HepG2 (cell line): ENCODE results near the gene ATP6V0D1. TPM values are rescaled to one million over a fixed set of nuclear protein-coding genes. Genes with fewer than 3 reads are reported as not detected.
A peak's percentile ranks its signal among the peaks of the same experiment; 100 is the strongest.

ENCODE experiments used
- ATAC-seq: fragments of 200-7000 bp; cut with Tn5 transposase; 3 replicates; pipeline ENCODE4 v1.9.1; 2020; ENCODE audit warnings: mild to moderate bottlenecking, moderate library complexity
- BruUV-seq: library from RNA; stranded (reverse); fragments of 400-500 nt; replicated peaks from 2 replicates; lab custom pipeline; 2021; lab: Mats Ljungman, UMichigan
- CTCF ChIA-PET: fragments of 300-600 bp; formaldehyde crosslinking; extraction: SDS; loops from one replicate; lab custom pipeline; 2021; ENCODE audit warnings: low total read pairs, inconsistent platforms, low intra/inter-chr PET ratio; lab: Yijun Ruan, JAX
- POLR2A ChIA-PET: fragments of 350-600 bp; sonication (Branson Sonifier 250); formaldehyde crosslinking; loops from one replicate; lab custom pipeline; 2020; ENCODE audit warnings: antibody characterized with exemption, inconsistent platforms; lab: Yijun Ruan, JAX
- DNase-seq: peaks from one replicate; pipeline ENCODE4 v3.0.0-alpha.2; 2015; ENCODE audit warnings: low spot score
- FAIRE-seq: peaks from 3 replicates; lab custom pipeline; 2011; peaks lifted over from hg19 to GRCh38; lab: Jason Lieb, UNC
- H2AFZ ChIP-seq: one replicate; pipeline ENCODE4 v1.6.1; 2011; ENCODE audit warnings: low read length, inconsistent platforms
- H3K27ac ChIP-seq: fragments of 300-600 bp; 3 replicates; pipeline ENCODE4 v1.8.0; 2011; ENCODE audit warnings: mixed run types, mild to moderate bottlenecking, mixed read lengths, low read length, inconsistent platforms; ENCODE audit not compliant: insufficient read depth; ENCODE audit errors: extremely low read length
- H3K27me3 ChIP-seq, 2 experiments: fragments of 200-600 bp in 1 of 2; 2 replicates in 1 of 2; 3 replicates in 1 of 2; pipeline versions ENCODE4 v1.6.0 to v1.8.0; 2011; ENCODE audit warnings: low read length in 2 of 2, mild to moderate bottlenecking in 2 of 2, moderate library complexity in 2 of 2, inconsistent platforms in 1 of 2; ENCODE audit not compliant: insufficient read depth in 2 of 2, control insufficient read depth in 1 of 2
- H3K36me3 ChIP-seq, 2 experiments: fragments of 200-600 bp in 1 of 2; replicated peaks in 1 of 2; 2 replicates in 1 of 2; 3 replicates in 1 of 2; pipeline versions ENCODE4 v1.5.1 to v1.8.0; 2011; ENCODE audit warnings: low read length in 2 of 2, inconsistent platforms in 1 of 2; ENCODE audit not compliant: insufficient read depth in 2 of 2, control insufficient read depth in 1 of 2
- H3K4me1 ChIP-seq: 2 replicates; pipeline ENCODE4 v1.5.1; 2012; ENCODE audit warnings: low read length, inconsistent platforms; ENCODE audit not compliant: insufficient read depth
- H3K4me2 ChIP-seq: 2 replicates; pipeline ENCODE4 v1.6.0; 2011; ENCODE audit warnings: low read depth, low read length, inconsistent platforms
- H3K4me3 ChIP-seq, 3 experiments: fragments of 200-600 bp in 1 of 3; sonication (generic), shearing (Covaris generic) in 1 of 3; replicated peaks in 1 of 3; 2 replicates each; pipeline ENCODE4 v1.5.1; 2011 to 2016; ENCODE audit warnings: low read length in 3 of 3, inconsistent platforms in 2 of 3, low read depth in 2 of 3, mild to moderate bottlenecking in 2 of 3, control low read depth in 1 of 3, mixed read lengths in 1 of 3; ENCODE audit not compliant: insufficient read depth in 1 of 3
- H3K79me2 ChIP-seq: one replicate; pipeline ENCODE4 v1.6.1; 2011; ENCODE audit warnings: low read length, inconsistent platforms; ENCODE audit not compliant: insufficient read depth
- H3K9ac ChIP-seq: 2 replicates; pipeline ENCODE4 v1.6.0; 2011; ENCODE audit warnings: mild to moderate bottlenecking, low read depth, low read length, inconsistent platforms; ENCODE audit not compliant: insufficient read depth
- H3K9me3 ChIP-seq: 2 replicates; pipeline ENCODE4 v1.5.1; 2012; ENCODE audit warnings: mild to moderate bottlenecking, low read length
- H4K20me1 ChIP-seq: 2 replicates; pipeline ENCODE4 v1.6.0; 2011; ENCODE audit warnings: inconsistent platforms, mild to moderate bottlenecking, low read length, moderate library complexity; ENCODE audit not compliant: insufficient read depth
- CEBPG ChIP-seq: IDR thresholded peaks from 2 replicates; pipeline ENCODE4 v1.6.1; 2016
- IRF1 ChIP-seq: sonication (generic); formaldehyde crosslinking; IDR thresholded peaks from 2 replicates; pipeline ENCODE4 v1.4.0; 2020; ENCODE audit warnings: low read depth, mild to moderate bottlenecking, missing genetic modification reagents
- KLF12 ChIP-seq: sonication (generic); formaldehyde crosslinking; IDR thresholded peaks from 2 replicates; pipeline ENCODE4 v1.4.0; 2020; ENCODE audit warnings: missing genetic modification reagents, borderline replicate concordance
- MAZ ChIP-seq, 2 experiments: sonication (generic) in 1 of 2; formaldehyde crosslinking in 1 of 2; IDR thresholded peaks; 2 replicates each; pipeline versions ENCODE4 v1.5.0 to v1.6.1; 2012 to 2020; ENCODE audit warnings: low read depth in 2 of 2, mild to moderate bottlenecking in 2 of 2, borderline replicate concordance in 1 of 2, improper control_type of control experiment in 1 of 2, low read length in 1 of 2, missing genetic modification reagents in 1 of 2, moderate library complexity in 1 of 2
- MYPOP ChIP-seq: sonication (generic); formaldehyde crosslinking; IDR thresholded peaks from 2 replicates; pipeline ENCODE4 v1.8.1; 2023; ENCODE audit warnings: mild to moderate bottlenecking, moderate library complexity, missing genetic modification reagents
- PLRG1 ChIP-seq: fragments of 450-650 bp; conservative IDR thresholded peaks from 2 replicates; pipeline ENCODE4 v1.6.1; 2016
- TEF ChIP-seq: sonication (generic); formaldehyde crosslinking; IDR thresholded peaks from 2 replicates; pipeline ENCODE4 v1.5.0; 2020; ENCODE audit warnings: missing genetic modification reagents
- ZNF407 ChIP-seq: sonication (generic); formaldehyde crosslinking; IDR thresholded peaks from one replicate; pipeline ENCODE4 v1.5.1; 2020; ENCODE audit warnings: mild to moderate bottlenecking, missing genetic modification reagents; ENCODE audit errors: not compliant biosample characterization
- ZNF678 ChIP-seq: sonication (generic); formaldehyde crosslinking; IDR thresholded peaks from 2 replicates; pipeline ENCODE4 v1.4.0; 2020; ENCODE audit warnings: mild to moderate bottlenecking, missing genetic modification reagents
- WGBS: methylation state at CpG from one replicate; pipeline ENCODE4 v1.1.6; 2017; ENCODE audit warnings: low lambda C conversion rate; 5-methylcytosine and 5-hydroxymethylcytosine counted together
- in situ Hi-C: cut with HindIII; loops from 2 replicates; pipeline ENCODE4 v1.10.0; 2017; ENCODE audit warnings: low pct_unique_long_range_greater_than_20kb; ENCODE audit not compliant: extremely low pct_ligation_motif_present
- intact Hi-C: fragments of 100-400 bp; cut with micrococcal nuclease; formaldehyde crosslinking; loops from one replicate; pipeline ENCODE4 v1.10.0; 2022; ENCODE audit not compliant: unreplicated experiment
- polyA plus RNA-seq, 8 experiments: library from polyadenylated mRNA; depleted of rRNA in 3 of 8; stranded (reverse) in 7 of 8; unstranded in 1 of 8; fragments of >200 nt; fragmentation: Illumina TruSeq in 4 of 8; extraction: Trizol in 4 of 8; gene quantifications; 2 replicates each; pipeline versions ENCODE4 v1.2.1 to v1.2.3, GENCODE V29; 2011 to 2016; ENCODE audit warnings: low read depth in 4 of 8, missing spikeins in 1 of 8, mixed read lengths in 1 of 8; ENCODE audit not compliant: insufficient read depth in 1 of 8
- total RNA-seq, 5 experiments: library from RNA; depleted of rRNA; stranded (reverse); fragments of >200 nt; fragmentation: Illumina TruSeq; extraction: Trizol; gene quantifications; 2 replicates each; pipeline ENCODE4 v1.2.3, GENCODE V29; 2016; ENCODE audit warnings: low read depth in 1 of 5

Gene ATP6V0D1
- total and polyA plus RNA-seq, 2 of the 13 experiments (the other 11 are each of a cell fraction or from before 2014, with no cell fraction given) = 51.1 to 61.3 TPM

GRCh38 chr16:67423611-67424260, 57.2 kb downstream of the ATP6V0D1 start:
- 36% methylated on average over 9 of the region's 9 CpGs for WGBS
- no peak overlapping the region for H3K4me3 ChIP-seq
- intact Hi-C loops (no loop called here), in situ Hi-C loops (no loop called here)
- peaks cover 5 to 41% of the 10 kb centered on the region in 2 experiments for H3K27me3 ChIP-seq
- no peak for ATAC-seq
- no TSS peak for BruUV-seq
- no peak overlapping the region for H3K9ac ChIP-seq
- ChIA-PET POLR2A (no interaction called here), CTCF (no interaction called here)
- no peaks in the 10 kb centered on the region for H4K20me1 ChIP-seq
- TF ChIP-seq TEF = 0 out of 2 replicates have a peak, but pooled peaks have one; percentile 24
- no peak for TF ChIP-seq IRF1 (CRISPR knock-in tag)
- TF ChIP-seq PLRG1 = no peak
- no peak for TF ChIP-seq MYPOP (CRISPR knock-in tag)
- no peak for TF ChIP-seq MAZ (IDR thresholded peaks at IDR 0.05; ENCODE audit: borderline replicate concordance, low read depth, low read length)
- no peak for TF ChIP-seq MAZ (CRISPR knock-in tag; IDR thresholded peaks at IDR 0.05; ENCODE audit: low read depth)
- no peak for TF ChIP-seq KLF12 (CRISPR knock-in tag)
- no peak for TF ChIP-seq ZNF407 (CRISPR knock-in tag)
- TF ChIP-seq ZNF678 (CRISPR knock-in tag) = no peak
- no peak for TF ChIP-seq CEBPG (CRISPR knock-in tag)
- no peaks in the 10 kb centered on the region for H3K79me2 ChIP-seq
- H3K4me1 ChIP-seq = peaks cover 16% of the 10 kb centered on the region
- H3K4me2 ChIP-seq = no peak overlapping the region
- no peak overlapping the region for H2AFZ ChIP-seq
- FAIRE-seq = no peak
- DNase-seq = no peak
- H3K27ac ChIP-seq = no peak overlapping the region
- H3K36me3 ChIP-seq = no peaks in the 10 kb centered on the region
- H3K9me3 ChIP-seq = no peaks in the 10 kb centered on the region
